HepG2 (cell line): ENCODE measurements around the gene ICAM3. TPM values are rescaled to one million over a fixed set of nuclear protein-coding genes. Genes with fewer than 3 reads are reported as not detected.
A peak's percentile ranks its signal among the peaks of the same experiment; 100 is the strongest.

ENCODE experiments used
- ARID3A ChIP-seq: IDR thresholded peaks from 2 replicates; pipeline ENCODE4 v1.6.1; 2012; ENCODE audit warnings: low read depth, low read length, improper control_type of control experiment
- BATF2 ChIP-seq: sonication (generic); formaldehyde crosslinking; IDR thresholded peaks from 2 replicates; pipeline ENCODE4 v1.8.0; 2022; ENCODE audit warnings: mild to moderate bottlenecking, missing genetic modification reagents, moderate library complexity
- GATAD1 ChIP-seq: IDR thresholded peaks from 2 replicates; pipeline ENCODE4 v1.6.1; 2016; ENCODE audit warnings: missing genetic modification reagents, missing compliant biosample characterization
- HES4 ChIP-seq: sonication (generic); formaldehyde crosslinking; IDR thresholded peaks from 2 replicates; pipeline ENCODE4 v1.9.0; 2021; ENCODE audit warnings: mild to moderate bottlenecking, missing genetic modification reagents, borderline replicate concordance
- HNRNPL ChIP-seq: fragments of 200-400 bp; formaldehyde crosslinking; IDR thresholded peaks from 2 replicates; pipeline ENCODE4 v1.6.1; 2017; ENCODE audit warnings: mild to moderate bottlenecking, low read depth, low read length
- KIAA2018 ChIP-seq: sonication (generic); formaldehyde crosslinking; IDR thresholded peaks from 2 replicates; pipeline ENCODE4 v1.5.0; 2020; ENCODE audit warnings: mild to moderate bottlenecking, missing genetic modification reagents, borderline replicate concordance
- NFKB2 ChIP-seq: sonication (generic); formaldehyde crosslinking; IDR thresholded peaks from 2 replicates; pipeline ENCODE4 v1.4.0; 2020; ENCODE audit warnings: missing genetic modification reagents, borderline replicate concordance
- ZNF251 ChIP-seq: sonication (generic); formaldehyde crosslinking; IDR thresholded peaks from 2 replicates; pipeline ENCODE4 v1.9.0; 2021; ENCODE audit warnings: mild to moderate bottlenecking, missing genetic modification reagents
- ZNF512 ChIP-seq: sonication (generic); formaldehyde crosslinking; IDR thresholded peaks from 2 replicates; pipeline ENCODE4 v1.4.0; 2020; ENCODE audit warnings: mild to moderate bottlenecking, missing genetic modification reagents
- ZNF512B ChIP-seq: sonication (generic); formaldehyde crosslinking; IDR thresholded peaks from 2 replicates; pipeline ENCODE4 v1.5.1; 2020; ENCODE audit warnings: missing genetic modification reagents, mild to moderate bottlenecking, borderline replicate concordance
- ZNF782 ChIP-seq: sonication (generic); formaldehyde crosslinking; IDR thresholded peaks from 2 replicates; pipeline ENCODE4 v1.4.0; 2020; ENCODE audit warnings: missing genetic modification reagents, mild to moderate bottlenecking, borderline replicate concordance
- polyA plus RNA-seq, 8 experiments: library from polyadenylated mRNA; depleted of rRNA in 3 of 8; stranded (reverse) in 7 of 8; unstranded in 1 of 8; fragments of >200 nt; fragmentation: Illumina TruSeq in 4 of 8; extraction: Trizol in 4 of 8; gene quantifications; 2 replicates each; pipeline versions ENCODE4 v1.2.1 to v1.2.3, GENCODE V29; 2011 to 2016; ENCODE audit warnings: low read depth in 4 of 8, missing spikeins in 1 of 8, mixed read lengths in 1 of 8; ENCODE audit not compliant: insufficient read depth in 1 of 8
- total RNA-seq, 5 experiments: library from RNA; depleted of rRNA; stranded (reverse); fragments of >200 nt; fragmentation: Illumina TruSeq; extraction: Trizol; gene quantifications; 2 replicates each; pipeline ENCODE4 v1.2.3, GENCODE V29; 2016; ENCODE audit warnings: low read depth in 1 of 5

The ICAM3 gene
- total and polyA plus RNA-seq, 2 of the 13 experiments (the other 11 are each of a cell fraction or from before 2014, with no cell fraction given) = 14.1 to 21.0 TPM

- TF ChIP-seq KIAA2018 (CRISPR knock-in tag) = no peak
- no peak for TF ChIP-seq ZNF512
- TF ChIP-seq ZNF251 (CRISPR knock-in tag) = no peak
- TF ChIP-seq BATF2 (CRISPR knock-in tag) = peak; percentile 54; the same call in 1 of the 2 replicates
- peak; percentile 93 for TF ChIP-seq GATAD1 (CRISPR knock-in tag)
- TF ChIP-seq ARID3A = no peak
- TF ChIP-seq ZNF512B (CRISPR knock-in tag) = 0 out of 2 replicates have a peak, but pooled peaks have one; percentile 23
- peak; percentile 73; the same call in 1 of the 2 replicates for TF ChIP-seq ZNF782 (CRISPR knock-in tag)
- 0 out of 2 replicates have a peak, but pooled peaks have one; percentile 53 for TF ChIP-seq NFKB2 (CRISPR knock-in tag)
- peak; percentile 88; the same call in 1 of the 2 replicates for TF ChIP-seq HNRNPL
- peak; percentile 72; the same call in 1 of the 2 replicates for TF ChIP-seq HES4 (CRISPR knock-in tag)
These were observed 23.8 kb downstream of the ICAM3 start, which contains the start of gene FDX2 (continued) for GRCh38 chr19:10315335-10316214.
